Testis (tissue), 2 donors: ENCODE results near the gene EYS.

Source experiments
- POLR2A ChIP-seq: fragments of 450-650 bp; IDR thresholded peaks from one replicate; pipeline ENCODE4 v1.6.1; 2017; ENCODE audit warnings: antibody characterized with exemption, mild to moderate bottlenecking, moderate library complexity
- TF ChIP-seq, protein P1 (sequence below), 3 experiments: fragments of 450-650 bp in 2 of 3; fragments of 200-600 bp in 1 of 3; sonication (generic) in 1 of 3; IDR thresholded peaks; one replicate each; pipeline ENCODE4 v1.5.1; 2016 to 2019; ENCODE audit warnings: antibody characterized with exemption in 3 of 3, mild to moderate bottlenecking in 2 of 3, moderate library complexity in 1 of 3

DNA sequence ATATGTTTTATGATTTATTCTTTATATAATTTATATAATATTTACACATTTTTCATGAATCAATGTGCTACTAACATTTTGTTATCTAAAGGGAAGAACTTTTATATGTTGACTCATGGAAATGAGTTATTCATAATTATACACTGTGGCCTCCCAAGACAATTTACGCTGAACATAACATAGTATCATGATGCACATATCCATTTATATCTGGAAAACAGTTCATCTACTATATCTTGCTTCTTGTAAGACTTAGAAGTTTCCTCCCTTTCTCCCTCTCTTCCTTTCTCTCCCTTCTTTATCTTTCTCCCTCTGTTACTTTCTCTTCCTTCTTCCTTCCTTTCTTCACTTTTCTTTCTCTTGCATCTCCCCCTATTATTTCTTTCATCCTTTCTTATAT is 1.1 kb upstream of the EYS start:
- TF ChIP-seq, protein P1, sequence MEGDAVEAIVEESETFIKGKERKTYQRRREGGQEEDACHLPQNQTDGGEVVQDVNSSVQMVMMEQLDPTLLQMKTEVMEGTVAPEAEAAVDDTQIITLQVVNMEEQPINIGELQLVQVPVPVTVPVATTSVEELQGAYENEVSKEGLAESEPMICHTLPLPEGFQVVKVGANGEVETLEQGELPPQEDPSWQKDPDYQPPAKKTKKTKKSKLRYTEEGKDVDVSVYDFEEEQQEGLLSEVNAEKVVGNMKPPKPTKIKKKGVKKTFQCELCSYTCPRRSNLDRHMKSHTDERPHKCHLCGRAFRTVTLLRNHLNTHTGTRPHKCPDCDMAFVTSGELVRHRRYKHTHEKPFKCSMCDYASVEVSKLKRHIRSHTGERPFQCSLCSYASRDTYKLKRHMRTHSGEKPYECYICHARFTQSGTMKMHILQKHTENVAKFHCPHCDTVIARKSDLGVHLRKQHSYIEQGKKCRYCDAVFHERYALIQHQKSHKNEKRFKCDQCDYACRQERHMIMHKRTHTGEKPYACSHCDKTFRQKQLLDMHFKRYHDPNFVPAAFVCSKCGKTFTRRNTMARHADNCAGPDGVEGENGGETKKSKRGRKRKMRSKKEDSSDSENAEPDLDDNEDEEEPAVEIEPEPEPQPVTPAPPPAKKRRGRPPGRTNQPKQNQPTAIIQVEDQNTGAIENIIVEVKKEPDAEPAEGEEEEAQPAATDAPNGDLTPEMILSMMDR (IDR thresholded peaks at IDR 0.05): no peak
- TF ChIP-seq POLR2A: no peak
